ENCODE results near the gene CDKN3.
A peak's percentile ranks its signal among the peaks of the same experiment; 100 is the strongest.

The CDKN3 gene

GRCh38 chr14:54396493-54397335 lies at the start of gene CDKN3:
CDKN3 (plus strand) TSS chr14:54397007; CDS start chr14:54397069, 62 bp downstream.
- ATAC-seq (peak; percentile 97), DNase-seq (peak; percentile 97)

- no peak for ATAC-seq
- no peak for DNase-seq
Measured at GRCh38 chr14:54347044-54347443, 49.8 kb upstream of the CDKN3 start.

- DNase-seq, result no peak
- ATAC-seq, result no peak
Measured at GRCh38 chr14:54348001-54348611, 48.7 kb upstream of the CDKN3 start.

- ATAC-seq (no peak), DNase-seq (no peak)
Measured at GRCh38 chr14:54348923-54349620, 47.7 kb upstream of the CDKN3 start.

GRCh38 chr14:54349713-54350112 lies 47.1 kb upstream of the CDKN3 start:
- no peak for DNase-seq

GRCh38 chr14:54350203-54350602 lies 46.6 kb upstream of the CDKN3 start:
- ATAC-seq, result no peak
- DNase-seq, result no peak

More at GRCh38 chr14:54349713-54350112, 47.1 kb upstream of the CDKN3 start:
- ATAC-seq, result no peak

- ATAC-seq (no peak), DNase-seq (no peak)
Measured at GRCh38 chr14:54353266-54353665, 43.5 kb upstream of the CDKN3 start.

GRCh38 chr14:54353694-54354093 lies 43.1 kb upstream of the CDKN3 start:
- ATAC-seq (no peak), DNase-seq (no peak)

GRCh38 chr14:54354096-54354495 lies 42.7 kb upstream of the CDKN3 start:
- ATAC-seq (no peak), DNase-seq (no peak)

GRCh38 chr14:54354968-54355641 lies 41.7 kb upstream of the CDKN3 start:
- DNase-seq (no peak), ATAC-seq (no peak)

- ATAC-seq (no peak), DNase-seq (no peak)
Measured at GRCh38 chr14:54355698-54356097, 41.1 kb upstream of the CDKN3 start.

GRCh38 chr14:54356172-54356571 lies 40.6 kb upstream of the CDKN3 start:
- DNase-seq (no peak), ATAC-seq (no peak)

- DNase-seq, result no peak
- no peak for ATAC-seq
Measured at GRCh38 chr14:54360667-54361066, 36.1 kb upstream of the CDKN3 start.

GRCh38 chr14:54362089-54362504 lies 34.7 kb upstream of the CDKN3 start:
- no peak for DNase-seq
- ATAC-seq, result no peak

- ATAC-seq (no peak), DNase-seq (no peak)
Measured at GRCh38 chr14:54362759-54363437, 33.9 kb upstream of the CDKN3 start.

GRCh38 chr14:54364555-54365415 lies 32.0 kb upstream of the CDKN3 start:
- ATAC-seq (no peak), DNase-seq (no peak)

- ATAC-seq (peak; percentile 87), DNase-seq (peak; percentile 24)
Measured at GRCh38 chr14:54366736-54367735, 29.8 kb upstream of the CDKN3 start.

GRCh38 chr14:54368291-54368690 lies 28.5 kb upstream of the CDKN3 start:
- no peak for ATAC-seq
- no peak for DNase-seq

- ATAC-seq (no peak), DNase-seq (no peak)
Measured at GRCh38 chr14:54369343-54369742, 27.5 kb upstream of the CDKN3 start.

Data from stimulated activated naive CD8-positive, alpha-beta T cell treated with anti-CD3 and anti-CD28 coated beads, Interleukin-15, Interleukin-2, amounts not matched to agents 100 U/mL and 50 U/mL, for 24 hours (primary cell).